ENCODE data around the gene MCL1. TPM values are rescaled to one million over a fixed set of nuclear protein-coding genes. Genes with fewer than 3 reads are reported as not detected.

MCL1 gene
- total and polyA plus RNA-seq, 2 donors (not counting 1 experiment from before 2014, with no cell fraction given): 108 to 233 TPM

- no peaks in the 10 kb centered on the region for H4K20me1 ChIP-seq (ENCODE audit: control insufficient read depth, extremely low read depth, insufficient read depth, low read length)
- peaks cover 34% of the 10 kb centered on the region for H3K4me1 ChIP-seq (ENCODE audit: control insufficient read depth, extremely low read depth, insufficient read depth, low read length)
- no peak overlapping the region for H2AFZ ChIP-seq (ENCODE audit: low read length)
- no peak overlapping the region for H3K4me3 ChIP-seq (replicated peaks in 1 of 4; ENCODE audit: control extremely low read depth in 1 of 4, insufficient read depth in 1 of 4, low read depth in 3 of 4, low read length in 4 of 4)
- no peaks in the 10 kb centered on the region for H3K27me3 ChIP-seq (ENCODE audit: control insufficient read depth, insufficient read depth, low read length)
- peak overlapping the region; percentile 26 for H3K27ac ChIP-seq (ENCODE audit: insufficient read depth, low read length)
- peaks cover 3% of the 10 kb centered on the region for H3K36me3 ChIP-seq (ENCODE audit: control insufficient read depth, insufficient read depth, low read length)
- H3K79me2 ChIP-seq (ENCODE audit: control insufficient read depth, insufficient read depth, low read length): peaks cover 10% of the 10 kb centered on the region
- no peak for TF ChIP-seq EZH2 (IDR thresholded peaks at IDR 0.05; ENCODE audit: low read length, missing control alignments)
- TF ChIP-seq CTCF (conservative IDR thresholded peaks at IDR 0.05 in 1 of 2, IDR thresholded peaks at IDR 0.05 in 1 of 2; ENCODE audit: low read depth in 1 of 2, low read length in 2 of 2): no peak
- H3K4me2 ChIP-seq (ENCODE audit: extremely low read depth, insufficient read depth, low read length): no peak overlapping the region
- H3K9me3 ChIP-seq (ENCODE audit: control insufficient read depth, insufficient read depth, low read depth, low read length): no peaks in the 10 kb centered on the region
- peak in 1 of 2 donors; percentile 19 for DNase-seq (ENCODE audit: low read depth in 2 of 2)
- no peak overlapping the region for H3K9ac ChIP-seq (ENCODE audit: insufficient read depth, low read length)
These were observed 36.2 kb upstream of the MCL1 start for GRCh38 chr1:150615346-150616201.

DNA sequence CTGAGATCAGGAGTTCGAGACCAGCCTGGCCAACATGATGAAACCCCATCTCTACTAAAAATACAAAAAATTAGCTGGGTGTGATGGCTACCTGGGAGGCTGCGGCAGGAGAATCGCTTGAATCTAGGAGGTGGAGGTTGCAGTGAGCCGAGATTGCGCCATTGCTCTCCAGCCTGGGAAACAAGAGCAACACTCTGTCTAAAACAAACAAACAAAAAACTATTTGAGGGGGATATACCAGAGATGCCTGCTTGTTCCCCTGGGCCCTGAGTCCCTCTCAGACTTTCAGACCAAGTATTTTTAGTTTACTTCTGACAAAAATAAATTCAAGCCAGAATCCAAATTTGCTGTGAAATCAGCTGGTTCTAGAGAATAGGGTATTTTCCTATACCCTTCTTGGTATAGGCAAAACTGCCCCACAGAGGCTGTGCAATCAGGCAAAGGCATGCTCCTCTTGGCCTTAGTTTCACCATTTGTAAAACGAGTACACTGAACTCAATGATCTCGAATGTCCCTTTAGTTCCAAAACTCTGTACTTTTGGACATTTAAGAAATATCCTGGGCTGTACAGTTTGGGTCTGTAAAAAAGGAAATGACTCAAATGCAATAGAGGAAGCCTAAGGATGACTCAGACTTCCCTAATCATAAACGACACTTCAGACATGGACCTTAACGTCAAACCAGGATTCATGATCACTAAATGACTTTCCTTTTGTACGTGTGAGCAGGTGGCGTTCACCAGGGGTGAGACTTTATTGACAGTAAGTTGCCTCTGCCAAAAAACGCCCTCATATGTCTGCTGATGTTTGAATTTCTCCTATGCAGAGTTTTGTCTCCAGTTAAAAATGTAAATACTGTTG lies 33.9 kb upstream of the MCL1 start:
- peaks cover 11% of the 10 kb centered on the region for H3K79me2 ChIP-seq (ENCODE audit: control insufficient read depth, insufficient read depth, low read length)
- no peak overlapping the region for H3K4me3 ChIP-seq (replicated peaks in 1 of 4; ENCODE audit: control extremely low read depth in 1 of 4, insufficient read depth in 1 of 4, low read depth in 3 of 4, low read length in 4 of 4)
- peaks cover 3% of the 10 kb centered on the region for H3K36me3 ChIP-seq (ENCODE audit: control insufficient read depth, insufficient read depth, low read length)
- no peaks in the 10 kb centered on the region for H3K9me3 ChIP-seq (ENCODE audit: control insufficient read depth, insufficient read depth, low read depth, low read length)
- no peaks in the 10 kb centered on the region for H4K20me1 ChIP-seq (ENCODE audit: control insufficient read depth, extremely low read depth, insufficient read depth, low read length)
- peak overlapping the region; percentile 52 for H3K9ac ChIP-seq (ENCODE audit: insufficient read depth, low read length)
- no peak overlapping the region for H2AFZ ChIP-seq (ENCODE audit: low read length)
- TF ChIP-seq EZH2 (IDR thresholded peaks at IDR 0.05; ENCODE audit: low read length, missing control alignments) (no peak), CTCF (conservative IDR thresholded peaks at IDR 0.05 in 1 of 2, IDR thresholded peaks at IDR 0.05 in 1 of 2; ENCODE audit: low read depth in 1 of 2, low read length in 2 of 2) (no peak)
- DNase-seq (ENCODE audit: low read depth in 2 of 2): peak; percentile 93 to 94
- peaks cover 23% of the 10 kb centered on the region for H3K4me1 ChIP-seq (ENCODE audit: control insufficient read depth, extremely low read depth, insufficient read depth, low read length)
- H3K27ac ChIP-seq (ENCODE audit: insufficient read depth, low read length): peak overlapping the region; percentile 96
- peak overlapping the region; percentile 79 for H3K4me2 ChIP-seq (ENCODE audit: extremely low read depth, insufficient read depth, low read length)
- H3K27me3 ChIP-seq (ENCODE audit: control insufficient read depth, insufficient read depth, low read length): no peaks in the 10 kb centered on the region

- Histone ChIP-seq H2AFZ (ENCODE audit: low read length) (no peak overlapping the region), H3K27ac (ENCODE audit: insufficient read depth, low read length) (peak overlapping the region; percentile 96), H3K9ac (ENCODE audit: insufficient read depth, low read length) (peak overlapping the region; percentile 39), H3K9me3 (ENCODE audit: control insufficient read depth, insufficient read depth, low read depth, low read length) (no peaks in the 10 kb centered on the region), H3K27me3 (ENCODE audit: control insufficient read depth, insufficient read depth, low read length) (no peaks in the 10 kb centered on the region), H3K4me3 (replicated peaks in 1 of 4; ENCODE audit: control extremely low read depth in 1 of 4, insufficient read depth in 1 of 4, low read depth in 3 of 4, low read length in 4 of 4) (no peak overlapping the region), H3K36me3 (ENCODE audit: control insufficient read depth, insufficient read depth, low read length) (peaks cover 3% of the 10 kb centered on the region), H3K4me2 (ENCODE audit: extremely low read depth, insufficient read depth, low read length) (peak overlapping the region; percentile 49), H4K20me1 (ENCODE audit: control insufficient read depth, extremely low read depth, insufficient read depth, low read length) (no peaks in the 10 kb centered on the region), H3K4me1 (ENCODE audit: control insufficient read depth, extremely low read depth, insufficient read depth, low read length) (peaks cover 23% of the 10 kb centered on the region), H3K79me2 (ENCODE audit: control insufficient read depth, insufficient read depth, low read length) (peaks cover 11% of the 10 kb centered on the region)
- TF ChIP-seq CTCF (conservative IDR thresholded peaks at IDR 0.05 in 1 of 2, IDR thresholded peaks at IDR 0.05 in 1 of 2; ENCODE audit: low read depth in 1 of 2, low read length in 2 of 2) (no peak), EZH2 (IDR thresholded peaks at IDR 0.05; ENCODE audit: low read length, missing control alignments) (no peak)
- DNase-seq (ENCODE audit: low read depth in 2 of 2): no peak
These were observed 32.6 kb upstream of the MCL1 start for GRCh38 chr1:150612014-150612345.
